Measurements from ENCODE around the gene GPC5.

Gene GPC5

GRCh38 chr13:91598655-91599054 lies 200.2 kb downstream of the GPC5 start:
- DNase-seq = no peak

DNA sequence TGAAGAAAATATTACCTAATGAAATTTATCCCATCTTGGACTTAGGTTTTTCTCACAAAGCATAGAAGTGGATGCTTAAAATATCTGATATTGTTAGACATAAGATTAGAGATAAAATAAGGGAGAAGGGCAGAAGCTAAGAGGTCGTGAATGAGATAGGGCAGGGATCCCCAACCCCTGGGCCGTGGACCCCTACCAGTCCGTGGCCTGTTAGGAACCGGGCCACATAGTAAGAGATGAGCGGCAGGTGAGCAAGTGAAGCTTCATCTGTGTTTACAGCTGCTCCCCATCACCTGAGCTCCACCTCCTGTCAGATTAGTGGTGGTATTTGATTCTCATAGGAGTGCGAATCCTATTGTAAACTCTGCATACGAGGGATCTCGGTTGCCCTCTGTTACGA lies 202.9 kb downstream of the GPC5 start:
- no peak for DNase-seq

GRCh38 chr13:91601807-91602206 lies 203.4 kb downstream of the GPC5 start:
- no peak for DNase-seq

GRCh38 chr13:91609353-91609752 lies 210.9 kb downstream of the GPC5 start:
- no peak for DNase-seq

DNA sequence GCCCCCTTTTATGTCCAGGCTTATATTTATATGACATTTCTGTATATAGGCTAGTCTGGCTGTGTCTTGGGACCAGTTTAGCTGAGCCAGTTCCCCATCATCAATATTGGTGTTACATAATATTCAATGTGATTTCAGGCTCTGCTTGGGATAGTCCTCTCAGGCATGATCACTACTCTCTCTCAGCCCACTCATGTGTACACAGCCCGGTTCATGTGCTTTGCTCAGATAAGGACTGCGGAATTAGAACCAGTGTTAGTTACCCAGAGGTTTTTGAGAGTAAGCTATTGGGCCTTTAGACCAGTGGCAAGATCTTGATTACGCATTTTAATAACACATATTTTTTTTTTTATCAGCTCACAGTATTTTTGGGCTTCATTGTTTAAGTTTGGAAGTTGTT lies 219.9 kb downstream of the GPC5 start:
- no peak for DNase-seq

DNA sequence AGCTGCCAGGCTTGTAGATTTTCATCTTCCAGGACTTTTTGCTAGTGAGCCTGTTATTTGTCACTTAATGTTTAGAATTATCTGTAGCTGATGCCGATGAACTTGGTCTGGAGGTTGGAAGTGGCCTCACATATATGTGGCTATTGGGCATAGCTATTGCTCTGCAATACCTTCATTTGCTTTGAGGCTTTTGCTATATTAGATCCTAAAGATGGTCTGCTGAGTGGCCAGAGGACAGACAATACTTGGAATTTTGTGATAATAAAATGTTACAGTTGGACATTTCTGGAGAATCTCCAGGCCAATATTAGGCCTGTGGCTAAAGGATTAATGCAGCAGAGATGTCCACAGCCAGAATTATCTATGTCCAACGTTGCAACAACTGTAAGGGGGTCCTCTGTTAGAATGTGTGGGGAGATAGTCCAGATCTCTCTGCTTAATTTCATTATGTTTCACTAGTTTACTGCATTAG lies 222.3 kb downstream of the GPC5 start:
- DNase-seq = no peak

DNA sequence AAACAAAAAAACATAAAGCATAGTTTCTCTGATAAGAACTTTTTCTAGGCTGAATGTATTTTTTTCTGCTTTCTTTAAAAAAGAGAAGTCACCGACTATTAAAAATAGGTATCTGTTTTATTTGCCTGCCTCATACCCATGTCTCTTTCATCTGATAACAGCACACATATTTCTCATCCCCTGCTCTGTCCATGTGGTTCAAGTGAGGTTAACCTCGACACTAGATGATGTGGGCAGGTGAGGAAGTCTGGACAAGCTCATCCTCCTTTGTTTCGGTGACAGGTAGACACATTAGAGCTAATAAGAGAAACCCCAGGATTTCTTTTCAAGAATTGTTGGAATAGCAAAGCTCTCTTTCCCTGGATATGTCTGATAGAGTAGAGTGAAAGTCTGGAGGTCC lies 222.7 kb downstream of the GPC5 start:
- DNase-seq = no peak

DNA sequence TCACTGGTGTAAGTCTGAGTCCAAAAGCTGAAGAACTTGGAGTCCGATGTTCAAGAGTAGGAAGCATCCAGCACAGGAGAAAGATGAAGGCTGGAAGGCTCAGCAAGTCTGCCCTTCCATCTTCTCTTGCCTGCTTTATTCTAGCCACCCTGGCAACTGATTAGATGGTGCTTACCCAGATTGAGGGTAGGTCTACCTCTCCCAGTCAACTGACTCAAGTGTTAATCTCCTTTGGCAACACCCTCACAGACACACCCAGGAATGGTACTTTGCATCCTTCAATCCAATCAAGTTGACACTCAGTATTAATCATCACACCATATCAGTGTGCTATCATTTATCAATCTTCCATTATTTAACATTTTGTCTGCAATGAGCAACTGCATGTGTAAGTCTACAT lies 223.5 kb downstream of the GPC5 start:
- no peak for DNase-seq

DNA sequence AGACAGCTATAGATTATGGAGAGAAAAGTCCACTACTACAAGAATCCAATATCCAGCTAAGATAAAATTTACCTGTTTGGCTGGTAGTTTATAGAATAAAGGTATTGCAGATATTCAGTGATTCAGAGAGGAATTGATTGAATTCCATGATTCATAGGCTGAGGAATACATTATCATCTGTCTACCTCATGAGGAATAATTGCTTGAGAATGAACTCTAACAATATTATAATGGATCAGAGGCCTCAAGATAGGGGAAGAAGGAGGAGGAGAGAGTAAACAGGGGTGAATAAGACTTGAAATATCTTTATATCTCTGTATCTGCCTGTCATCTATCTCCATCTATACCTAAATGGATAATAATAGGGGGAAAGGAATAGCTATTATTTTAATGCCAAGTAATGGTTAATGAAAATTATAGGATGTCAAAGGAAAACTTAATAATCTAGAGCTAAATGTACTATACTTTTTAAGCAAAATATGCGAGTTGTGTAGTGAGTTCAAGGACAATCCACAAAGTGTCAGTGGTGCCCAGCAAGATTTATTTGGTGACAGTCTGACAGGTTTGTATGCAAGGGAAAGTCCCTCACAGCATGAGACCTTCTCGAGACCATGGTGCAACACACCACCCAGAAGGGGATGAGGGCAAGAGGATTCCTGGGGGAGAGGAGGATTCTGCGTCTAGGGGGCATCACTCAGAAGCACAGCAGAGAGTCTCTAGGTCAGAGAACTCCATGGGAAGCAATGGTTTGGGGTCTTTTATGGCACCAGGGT lies 224.5 kb downstream of the GPC5 start:
- no peak for DNase-seq

GRCh38 chr13:91627952-91628739 lies 229.7 kb downstream of the GPC5 start:
- no peak for DNase-seq

DNA sequence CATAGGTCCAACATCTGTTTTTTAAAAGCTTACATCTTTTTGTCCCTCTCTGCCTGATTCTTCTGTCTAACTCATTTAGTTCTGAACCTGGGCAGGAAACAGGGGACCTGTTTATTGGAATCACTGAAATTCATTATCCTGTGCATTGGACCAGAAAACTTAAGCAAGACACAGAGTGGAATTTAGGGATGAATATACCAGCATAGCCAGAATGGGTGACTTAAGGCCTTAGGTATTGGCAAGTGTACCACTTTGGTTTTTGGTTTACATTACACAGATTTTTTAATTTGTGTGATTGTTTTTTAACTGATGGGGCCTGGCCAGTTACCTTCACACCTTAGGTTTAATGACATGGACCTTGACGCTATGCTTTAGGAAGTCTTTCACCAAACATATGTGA lies 232.5 kb downstream of the GPC5 start:
- no peak for DNase-seq

DNA sequence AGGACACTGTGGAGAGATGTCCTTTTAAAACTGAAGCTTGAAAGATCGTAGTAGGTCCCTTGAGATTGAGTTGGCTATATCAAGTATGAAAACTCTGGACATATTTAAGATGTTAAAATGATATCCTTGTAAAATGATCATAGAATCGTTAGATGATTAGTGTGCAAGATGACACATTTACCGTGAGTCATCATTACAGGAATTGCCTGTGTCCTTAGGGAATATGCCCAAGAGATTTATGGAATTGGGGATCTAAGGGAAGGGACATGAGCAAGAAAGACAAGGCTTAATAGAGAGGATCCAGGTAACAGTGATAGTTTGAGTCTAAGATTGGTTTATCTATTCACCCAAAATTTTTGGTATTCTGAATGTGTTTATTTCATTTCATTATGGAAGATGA lies 233.7 kb downstream of the GPC5 start:
- no peak for DNase-seq

GRCh38 chr13:91639330-91639729 lies 240.9 kb downstream of the GPC5 start:
- no peak for DNase-seq

GRCh38 chr13:91643394-91643793 lies 245.0 kb downstream of the GPC5 start:
- DNase-seq = no peak

DNA sequence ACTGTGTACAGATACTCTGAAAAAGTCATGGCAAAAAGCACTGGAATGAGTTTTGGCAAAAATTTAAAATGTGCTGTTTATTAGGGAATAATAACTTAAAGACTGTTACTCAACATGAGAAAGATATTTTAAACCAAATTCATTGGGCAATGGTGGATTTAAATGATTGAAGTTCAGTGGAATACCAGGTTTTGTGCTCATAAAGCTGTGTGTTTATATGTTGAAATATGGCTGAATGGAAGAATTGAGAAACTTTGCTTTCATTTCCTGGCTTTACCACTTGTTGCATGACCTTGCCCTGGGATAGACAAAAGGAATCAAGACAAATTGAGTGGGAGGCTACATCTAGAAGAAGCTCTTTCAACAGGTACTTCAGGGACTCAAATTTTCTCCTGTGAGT lies 246.4 kb downstream of the GPC5 start:
- no peak for DNase-seq

GRCh38 chr13:91647361-91647990 lies 249.1 kb downstream of the GPC5 start:
- DNase-seq = peak in 1 of 2 experiments; percentile 4

DNA sequence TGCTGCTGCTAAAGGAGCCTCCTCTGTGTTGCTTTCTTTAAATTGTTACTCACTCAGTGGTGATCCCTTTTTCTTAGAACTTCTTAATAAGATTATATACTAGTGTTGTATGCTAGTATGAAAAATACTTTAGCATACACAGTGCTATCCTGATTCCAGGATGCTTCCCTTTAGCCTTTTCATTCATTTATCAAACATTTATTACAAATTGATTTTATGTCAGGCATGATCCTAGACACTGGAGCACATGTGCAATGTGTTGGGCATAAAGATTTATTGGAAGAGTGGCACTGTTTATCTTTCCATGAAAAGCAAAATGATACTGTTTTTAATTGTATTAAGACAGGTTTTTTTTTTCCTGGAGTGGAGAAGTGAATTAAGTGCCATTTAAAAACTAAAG lies 249.6 kb downstream of the GPC5 start:
- DNase-seq = no peak

DNA sequence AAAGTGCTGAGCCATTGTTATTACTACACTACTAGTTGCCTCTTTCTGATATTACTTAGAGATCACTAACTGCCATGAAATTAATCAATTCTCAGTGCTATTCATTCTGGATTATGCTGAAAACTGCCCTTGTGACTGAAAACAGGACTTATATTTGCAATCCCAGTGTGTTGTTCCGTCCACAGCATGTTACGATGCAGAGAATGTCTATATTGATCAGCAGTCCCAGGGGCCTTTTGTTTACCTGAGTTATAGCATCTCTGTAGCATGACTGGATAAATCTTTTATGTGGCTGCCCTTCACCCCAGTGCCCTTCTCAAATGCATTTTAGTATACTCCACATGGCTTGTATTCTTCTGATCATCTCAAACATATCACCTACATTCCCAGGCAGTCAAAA lies 251.0 kb downstream of the GPC5 start:
- no peak for DNase-seq

- no peak for DNase-seq
Observed at GRCh38 chr13:91652404-91653301, 254.2 kb downstream of the GPC5 start.

- no peak for DNase-seq
Observed at GRCh38 chr13:91655731-91656130, 257.3 kb downstream of the GPC5 start.

- no peak for DNase-seq
Observed at GRCh38 chr13:91657283-91657682, 258.9 kb downstream of the GPC5 start.

DNA sequence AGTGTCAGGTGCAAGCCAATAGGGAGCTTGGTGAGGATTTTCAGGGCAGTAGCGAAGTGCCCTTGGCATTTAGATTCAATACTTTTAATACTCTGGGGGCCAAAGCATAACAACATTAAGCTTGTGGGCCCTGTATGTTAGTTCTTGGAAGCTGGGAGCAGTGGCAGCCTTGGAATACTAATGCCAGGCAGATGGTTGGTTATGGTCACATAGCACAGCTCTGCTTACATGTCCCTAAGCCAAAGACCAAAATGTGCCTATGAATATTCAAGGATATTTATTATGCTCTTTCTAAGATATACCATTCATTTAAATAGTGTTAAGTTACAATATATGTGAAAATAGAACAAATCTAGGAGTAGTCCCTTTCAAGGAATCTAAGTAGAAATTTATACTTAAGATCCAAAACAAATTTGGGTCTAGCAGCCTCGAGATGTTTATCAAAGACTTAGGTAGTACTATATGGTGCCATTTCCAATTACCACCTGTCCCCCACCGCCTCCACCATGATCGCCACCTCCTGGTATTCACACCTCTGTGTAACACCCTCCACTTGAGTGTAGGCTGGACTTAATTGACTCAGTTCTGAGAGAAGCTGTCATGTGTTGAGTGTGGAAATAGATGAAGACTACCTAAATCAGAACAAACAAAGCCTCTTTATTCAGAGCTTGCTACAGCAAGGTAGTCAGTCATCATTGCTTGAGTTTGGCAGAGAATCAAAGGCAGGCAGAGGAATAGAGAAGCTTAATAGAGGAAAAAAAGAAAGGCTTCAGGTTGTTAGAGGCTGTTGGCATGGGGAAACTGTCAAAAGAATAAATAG lies 261.0 kb downstream of the GPC5 start:
- no peak for DNase-seq
